Peyer's patch (tissue), 4 donors: ENCODE results near the gene RCBTB2. TPM values are rescaled to one million over a fixed set of nuclear protein-coding genes. Genes with fewer than 3 reads are reported as not detected.
A peak's percentile ranks its signal among the peaks of the same experiment; 100 is the strongest.

ENCODE experiments used
- DNase-seq, 3 donors: peaks; one replicate each; pipeline ENCODE4 v3.0.0-alpha.2; 2017 to 2019
- H3K27ac ChIP-seq, 4 donors: fragments of 200-600 bp; sonication (generic); one replicate each; pipeline ENCODE4 v1.5.1; 2016 to 2019
- H3K27me3 ChIP-seq, 2 donors: fragments of 200-600 bp; sonication (generic); one replicate each; pipeline ENCODE4 v1.5.1; 2019
- H3K36me3 ChIP-seq, 3 donors: fragments of 200-600 bp; sonication (generic); one replicate each; pipeline ENCODE4 v1.5.1; 2016 to 2019
- H3K4me1 ChIP-seq, 4 donors: fragments of 200-600 bp; sonication (generic); one replicate each; pipeline ENCODE4 v1.5.1; 2016 to 2019
- H3K4me3 ChIP-seq, 4 donors: fragments of 200-600 bp; sonication (generic); 1 replicate in 3 of 4; 2 replicates in 1 of 4; pipeline ENCODE4 v1.5.1; 2016 to 2019; ENCODE audit warnings: mild to moderate bottlenecking in 1 of 4
- H3K9me3 ChIP-seq, 4 donors: fragments of 200-600 bp; sonication (generic); one replicate each; pipeline ENCODE4 v1.5.1; 2016 to 2019; ENCODE audit warnings: mild to moderate bottlenecking in 1 of 4
- CTCF ChIP-seq, 6 experiments: fragments of 450-650 bp in 4 of 6; fragments of 200-600 bp in 2 of 6; sonication (generic) in 1 of 6; IDR thresholded peaks; one replicate each; pipeline ENCODE4 v1.5.1; 2017 to 2019; ENCODE audit warnings: antibody characterized with exemption in 6 of 6, mild to moderate bottlenecking in 3 of 6, moderate library complexity in 1 of 6
- POLR2A ChIP-seq, 2 donors: fragments of 450-650 bp; IDR thresholded peaks; one replicate each; pipeline ENCODE4 v1.5.1; 2017; ENCODE audit warnings: antibody characterized with exemption in 2 of 2, mild to moderate bottlenecking in 2 of 2, moderate library complexity in 2 of 2
- total RNA-seq, 4 donors: library from RNA; depleted of rRNA; stranded (reverse); fragments of >200 nt; gene quantifications; one replicate each; pipeline ENCODE4 v1.1.0, GENCODE V29; 2016

RCBTB2 gene
- total RNA-seq, 4 donors from 2014 or later: 3.2 to 6.3 (median 5.2) TPM

GRCh38 chr13:48579165-48579918 is 46.5 kb upstream of the RCBTB2 start:
- Histone ChIP-seq H3K27me3 (no peaks in the 10 kb centered on the region), H3K9me3 (no peaks in the 10 kb centered on the region), H3K36me3 (no peaks in the 10 kb centered on the region), H3K4me1 (peaks cover 0 to 9% (median 5%) of the 10 kb centered on the region in 4 donors), H3K27ac (peak overlapping the region in 2 of 4 donors; percentile 50 to 53), H3K4me3 (no peak overlapping the region)
- DNase-seq: no peak
- TF ChIP-seq CTCF (IDR thresholded peaks at IDR 0.05): peak in 1 of 6 experiments; percentile 1
- no peak for TF ChIP-seq POLR2A (IDR thresholded peaks at IDR 0.05)

GRCh38 chr13:48578516-48579164 is 45.8 kb upstream of the RCBTB2 start:
- Histone ChIP-seq H3K4me1 (peaks cover 0 to 9% (median 5%) of the 10 kb centered on the region in 4 donors), H3K27me3 (no peaks in the 10 kb centered on the region), H3K27ac (peak overlapping the region in 1 of 4 donors; percentile 44), H3K9me3 (no peaks in the 10 kb centered on the region), H3K36me3 (no peaks in the 10 kb centered on the region), H3K4me3 (no peak overlapping the region)
- DNase-seq: no peak
- no peak for TF ChIP-seq CTCF (IDR thresholded peaks at IDR 0.05)
- TF ChIP-seq POLR2A (IDR thresholded peaks at IDR 0.05): no peak

- Histone ChIP-seq H3K27me3 (no peaks in the 10 kb centered on the region), H3K4me1 (peaks cover 0 to 9% (median 5%) of the 10 kb centered on the region in 4 donors), H3K9me3 (no peaks in the 10 kb centered on the region), H3K36me3 (no peaks in the 10 kb centered on the region), H3K27ac (no peak overlapping the region), H3K4me3 (no peak overlapping the region)
- no peak for DNase-seq
- no peak for TF ChIP-seq CTCF (IDR thresholded peaks at IDR 0.05)
- TF ChIP-seq POLR2A (IDR thresholded peaks at IDR 0.05): no peak
Observed at GRCh38 chr13:48576448-48577010, 43.6 kb upstream of the RCBTB2 start.

DNA sequence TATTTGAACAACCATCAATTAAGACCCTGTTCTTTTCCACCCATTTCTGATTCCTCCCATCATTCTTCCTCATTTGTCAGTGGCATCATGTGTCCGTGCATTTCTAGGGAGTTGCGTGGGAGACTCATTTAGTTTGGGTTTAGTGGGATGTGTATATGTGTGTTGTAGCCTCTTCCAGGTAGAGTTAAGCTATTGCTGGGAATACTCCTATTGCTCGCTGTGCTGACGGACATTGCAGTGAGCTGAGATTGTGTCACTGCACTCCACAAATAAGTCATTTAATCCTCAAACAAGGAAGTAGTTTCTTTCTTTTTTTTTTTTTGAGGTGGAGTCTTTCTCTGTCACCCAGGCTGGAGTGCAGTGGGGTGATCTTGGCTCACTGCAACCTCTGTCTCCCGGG is 42.2 kb upstream of the RCBTB2 start:
- Histone ChIP-seq H3K4me3 (no peak overlapping the region), H3K4me1 (peaks cover 0 to 10% (median 5%) of the 10 kb centered on the region in 4 donors), H3K9me3 (no peaks in the 10 kb centered on the region), H3K27me3 (no peaks in the 10 kb centered on the region), H3K36me3 (no peaks in the 10 kb centered on the region), H3K27ac (no peak overlapping the region)
- no peak for TF ChIP-seq POLR2A (IDR thresholded peaks at IDR 0.05)
- no peak for TF ChIP-seq CTCF (IDR thresholded peaks at IDR 0.05)
- DNase-seq: no peak

GRCh38 chr13:48574041-48574796 is 41.3 kb upstream of the RCBTB2 start:
- no peak for DNase-seq
- Histone ChIP-seq H3K27me3 (no peaks in the 10 kb centered on the region), H3K27ac (no peak overlapping the region), H3K36me3 (no peaks in the 10 kb centered on the region), H3K4me1 (peaks cover 0 to 4% (median 0%) of the 10 kb centered on the region in 4 donors), H3K9me3 (no peaks in the 10 kb centered on the region), H3K4me3 (no peak overlapping the region)
- TF ChIP-seq POLR2A (IDR thresholded peaks at IDR 0.05) (no peak), CTCF (IDR thresholded peaks at IDR 0.05) (no peak)
